ENCODE measurements around the gene ANKRD33.

- no peak for TF ChIP-seq EP300 (IDR thresholded peaks at IDR 0.05)
- TF ChIP-seq CTCF (IDR thresholded peaks at IDR 0.05): no peak
Observed at GRCh38 chr12:51893786-51894185, 5.9 kb downstream of the ANKRD33 start.
